Subcutaneous adipose tissue (tissue), 4 donors: ENCODE measurements around the gene CACNG3. TPM values are rescaled to one million over a fixed set of nuclear protein-coding genes. Genes with fewer than 3 reads are reported as not detected.

Experiments used
- total RNA-seq, 4 donors: library from RNA; depleted of rRNA; stranded (reverse); fragments of >200 nt; gene quantifications; one replicate each; pipeline ENCODE4 v1.1.0, GENCODE V29; 2016
- TF ChIP-seq, protein P1 (sequence below): fragments of 450-650 bp; IDR thresholded peaks from one replicate; pipeline ENCODE4 v1.5.1; 2016; ENCODE audit warnings: low read depth, mild to moderate bottlenecking, control low read depth, antibody characterized with exemption, moderate library complexity

CACNG3 gene
- total RNA-seq, 4 donors from 2014 or later: not detected

DNA sequence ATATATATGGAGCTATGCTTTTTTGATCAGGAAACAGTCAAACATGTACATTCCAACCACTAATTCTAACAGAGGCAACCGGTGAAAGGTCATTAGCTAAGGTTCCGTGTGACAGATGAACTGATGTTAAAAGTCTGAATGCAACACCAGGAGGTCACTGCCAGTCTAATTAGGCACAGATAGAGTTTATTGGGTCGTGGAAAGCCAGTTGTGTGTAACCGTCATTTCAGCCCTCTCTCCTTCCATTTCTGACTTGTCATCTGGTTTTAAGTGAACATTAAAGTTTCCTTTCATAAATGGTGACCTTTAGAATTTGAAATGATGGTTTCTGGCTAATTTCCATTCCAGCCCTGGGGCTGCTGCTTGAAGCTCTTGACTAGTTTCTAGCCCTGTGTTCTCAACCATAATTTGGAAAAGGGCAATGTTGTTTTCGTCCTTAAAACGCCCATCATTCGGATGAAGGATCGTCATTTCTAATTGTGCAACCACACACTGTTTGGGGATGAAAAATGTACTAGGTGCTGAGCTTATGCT, 23.9 kb downstream of the CACNG3 start:
- TF ChIP-seq, protein P1, sequence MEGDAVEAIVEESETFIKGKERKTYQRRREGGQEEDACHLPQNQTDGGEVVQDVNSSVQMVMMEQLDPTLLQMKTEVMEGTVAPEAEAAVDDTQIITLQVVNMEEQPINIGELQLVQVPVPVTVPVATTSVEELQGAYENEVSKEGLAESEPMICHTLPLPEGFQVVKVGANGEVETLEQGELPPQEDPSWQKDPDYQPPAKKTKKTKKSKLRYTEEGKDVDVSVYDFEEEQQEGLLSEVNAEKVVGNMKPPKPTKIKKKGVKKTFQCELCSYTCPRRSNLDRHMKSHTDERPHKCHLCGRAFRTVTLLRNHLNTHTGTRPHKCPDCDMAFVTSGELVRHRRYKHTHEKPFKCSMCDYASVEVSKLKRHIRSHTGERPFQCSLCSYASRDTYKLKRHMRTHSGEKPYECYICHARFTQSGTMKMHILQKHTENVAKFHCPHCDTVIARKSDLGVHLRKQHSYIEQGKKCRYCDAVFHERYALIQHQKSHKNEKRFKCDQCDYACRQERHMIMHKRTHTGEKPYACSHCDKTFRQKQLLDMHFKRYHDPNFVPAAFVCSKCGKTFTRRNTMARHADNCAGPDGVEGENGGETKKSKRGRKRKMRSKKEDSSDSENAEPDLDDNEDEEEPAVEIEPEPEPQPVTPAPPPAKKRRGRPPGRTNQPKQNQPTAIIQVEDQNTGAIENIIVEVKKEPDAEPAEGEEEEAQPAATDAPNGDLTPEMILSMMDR: no peak

DNA sequence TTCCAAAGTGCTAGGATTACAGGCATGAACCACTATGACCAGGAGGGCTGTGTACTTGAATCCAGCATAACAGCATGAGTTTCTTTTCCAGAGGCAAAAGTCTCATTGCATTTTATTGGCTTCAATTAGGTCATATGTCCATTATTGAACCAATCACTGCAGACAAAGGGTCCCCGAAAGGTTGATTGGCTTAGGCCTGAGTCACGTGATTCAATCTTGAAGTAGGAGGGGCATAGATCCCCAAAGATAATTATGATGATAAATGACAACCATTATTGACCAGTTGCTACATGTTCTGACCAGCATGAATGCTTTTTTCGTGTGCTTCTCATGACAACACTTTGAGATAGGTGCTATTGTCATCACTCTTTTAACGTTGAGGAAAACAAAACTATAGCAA, 25.3 kb downstream of the CACNG3 start:
- TF ChIP-seq, protein P1: no peak

DNA sequence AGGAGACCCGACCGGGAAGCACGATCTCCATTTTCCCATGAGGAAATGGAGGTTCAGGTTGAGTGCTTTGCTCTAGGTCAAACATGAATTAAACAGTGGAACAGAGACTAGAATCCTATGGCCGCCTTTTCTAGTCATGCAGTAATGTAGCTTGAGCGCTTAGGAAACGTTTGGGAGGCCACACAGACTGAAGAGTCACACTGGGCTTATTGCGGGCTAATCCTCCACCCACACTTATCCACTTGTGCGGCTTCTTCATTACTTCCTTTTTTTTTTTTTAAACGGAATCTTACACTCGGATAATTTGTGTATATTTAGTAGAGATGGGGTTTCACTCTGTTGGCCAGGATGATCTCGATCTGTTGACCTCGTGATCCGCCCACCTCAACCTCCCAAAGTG, 26.0 kb downstream of the CACNG3 start:
- TF ChIP-seq, protein P1: no peak

DNA sequence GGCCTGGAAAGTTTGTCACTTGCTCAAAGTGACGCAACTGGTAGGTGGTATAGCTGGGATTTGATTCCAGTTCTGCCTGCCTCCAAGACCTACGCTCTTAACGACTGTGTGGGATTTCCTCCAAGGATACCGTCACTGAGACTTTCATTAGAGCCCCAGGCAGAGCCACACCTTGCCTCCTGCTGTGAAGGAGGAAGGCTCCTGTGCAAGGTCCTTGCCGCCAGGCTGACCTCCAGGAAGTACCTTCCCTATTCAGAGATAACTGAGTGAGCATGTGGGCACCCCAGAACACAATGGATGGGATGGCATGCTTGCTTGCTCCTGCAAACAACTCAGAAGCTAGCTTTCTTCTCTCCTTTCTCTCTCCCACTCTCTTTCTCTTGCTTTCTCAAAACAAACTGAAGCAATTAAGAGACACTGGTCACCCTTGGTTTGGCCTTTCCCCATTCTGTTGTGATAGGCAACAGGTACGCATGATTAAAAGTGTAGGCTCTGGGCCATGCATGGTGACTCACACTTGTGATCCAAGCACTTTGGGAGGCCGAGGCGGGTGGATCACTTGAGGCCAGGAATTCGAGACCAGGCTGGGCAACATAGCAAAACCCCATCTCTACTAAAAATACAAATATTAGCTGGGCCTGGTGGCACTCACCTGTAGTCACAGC, 30.7 kb downstream of the CACNG3 start:
- TF ChIP-seq, protein P1: no peak

DNA sequence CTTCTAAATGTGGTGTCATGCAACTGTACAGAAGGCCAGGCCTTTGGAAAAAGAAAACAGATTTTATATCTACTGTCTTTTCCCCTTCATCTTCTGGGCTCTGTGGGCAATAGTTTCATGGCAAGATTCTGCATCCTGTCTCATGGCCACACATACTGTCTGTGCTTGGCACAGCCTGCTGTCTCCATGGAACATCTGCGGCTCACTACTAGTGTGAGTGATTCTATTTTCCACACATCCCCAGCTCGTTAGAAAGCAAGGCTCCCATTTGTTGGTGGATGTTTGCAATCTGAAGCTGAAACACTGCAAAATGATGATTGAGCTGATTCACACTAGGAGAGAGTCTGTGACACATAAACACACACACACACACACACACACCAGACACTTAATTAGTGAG, 32.4 kb downstream of the CACNG3 start:
- TF ChIP-seq, protein P1: no peak

DNA sequence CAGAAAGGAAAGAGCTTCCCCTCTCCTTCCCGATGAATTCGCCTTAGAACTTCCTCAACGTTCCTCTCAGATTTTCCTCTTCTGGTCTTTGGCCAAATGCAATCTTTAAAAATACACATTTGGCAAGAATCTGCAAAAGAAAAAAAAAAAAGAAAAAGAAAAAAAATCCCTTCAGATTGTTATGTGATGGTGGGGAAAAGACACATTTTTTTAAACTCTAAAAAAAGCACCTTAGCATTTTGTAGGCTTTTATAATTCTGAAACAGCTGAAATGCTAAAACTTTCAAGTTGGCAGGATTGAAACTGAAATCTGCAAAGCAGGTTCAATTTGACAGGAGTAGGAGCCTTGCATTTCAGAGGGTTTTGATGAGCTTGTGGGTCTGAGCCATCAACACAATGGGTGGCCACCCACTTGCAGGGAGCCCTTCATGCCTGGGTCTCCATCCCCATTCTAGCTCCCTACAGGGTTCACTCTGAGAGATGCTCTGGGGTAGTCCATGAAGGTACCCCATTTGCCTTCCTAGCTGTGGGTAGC, 33.1 kb downstream of the CACNG3 start:
- TF ChIP-seq, protein P1: no peak

DNA sequence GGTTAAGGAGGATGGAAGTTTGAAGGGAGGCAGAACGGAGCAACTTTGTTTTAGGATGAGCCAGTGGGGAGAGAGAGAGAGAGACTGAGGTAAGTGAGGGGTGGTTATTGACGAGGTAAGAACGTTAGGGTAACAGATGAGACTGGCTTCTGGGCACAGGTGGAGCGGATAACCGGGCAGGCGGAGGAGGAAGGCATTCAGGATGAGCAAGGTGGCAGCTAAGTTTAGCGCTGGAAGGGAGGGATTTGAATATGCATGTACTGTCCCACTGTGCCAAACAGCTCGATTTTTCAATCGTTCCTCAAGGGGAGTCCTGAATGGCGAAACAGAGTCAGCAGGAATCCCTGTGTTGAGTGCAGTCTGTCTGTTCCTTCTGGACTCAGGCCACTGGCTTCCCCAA, 35.8 kb downstream of the CACNG3 start:
- TF ChIP-seq, protein P1: no peak
